ENCODE measurements around the gene IQCM. TPM values are rescaled to one million over a fixed set of nuclear protein-coding genes. Genes with fewer than 3 reads are reported as not detected.

IQCM gene
- total RNA-seq, 1 experiment from 2014 or later, result 0.11 TPM

- Mint-ChIP-seq H3K36me3 (peaks cover 3% of the 10 kb centered on the region; the same call in 1 of the 2 replicates), H3K27me3 (ENCODE audit: low read depth) (no peaks in the 10 kb centered on the region), H3K4me1 (peaks cover 7% of the 10 kb centered on the region), H3K27ac (no peak overlapping the region), H3K9me3 (peaks cover 8% of the 10 kb centered on the region), H3K4me3 (no peak overlapping the region)
- DNase-seq (ENCODE audit: low spot score) (no peak), ATAC-seq (no peak)
- TF ChIP-seq USF1 (CRISPR knock-in tag; IDR thresholded peaks at IDR 0.05) (no peak), CDX4 (CRISPR knock-in tag; IDR thresholded peaks at IDR 0.05; ENCODE audit: borderline replicate concordance) (no peak), CREM (CRISPR knock-in tag; IDR thresholded peaks at IDR 0.05) (no peak), ZNF416 (CRISPR knock-in tag; IDR thresholded peaks at IDR 0.05) (no peak), ETV6 (CRISPR knock-in tag; IDR thresholded peaks at IDR 0.05) (no peak), SOX15 (CRISPR knock-in tag; IDR thresholded peaks at IDR 0.05) (no peak), NFATC4 (CRISPR knock-in tag; IDR thresholded peaks at IDR 0.05) (no peak), RELA (CRISPR knock-in tag; IDR thresholded peaks at IDR 0.05; ENCODE audit: borderline replicate concordance) (no peak)
- ChIA-PET POLR2A (no interaction called here), CTCF (no interaction called here)
These were observed 103.9 kb downstream of the IQCM start for GRCh38 chr4:149711593-149712365.

- no peaks in the 10 kb centered on the region for H3K9me3 Mint-ChIP-seq
- no peak overlapping the region for H3K4me3 Mint-ChIP-seq
- CTCF ChIA-PET, result no interaction called here
- no peaks in the 10 kb centered on the region for H3K36me3 Mint-ChIP-seq
- DNase-seq (ENCODE audit: low spot score) (no peak), ATAC-seq (no peak)
- TF ChIP-seq NFATC4 (CRISPR knock-in tag; IDR thresholded peaks at IDR 0.05), result no peak
- TF ChIP-seq ZNF263 (CRISPR knock-in tag; IDR thresholded peaks at IDR 0.05; ENCODE audit: low read depth), result no peak
- TF ChIP-seq HMGXB4 (CRISPR knock-in tag; IDR thresholded peaks at IDR 0.05), result no peak
- no peak for TF ChIP-seq ZNF138 (CRISPR knock-in tag; conservative IDR thresholded peaks at IDR 0.05)
- no peak for TF ChIP-seq ZNF396 (CRISPR knock-in tag; IDR thresholded peaks at IDR 0.05; ENCODE audit: borderline replicate concordance)
- no peak for TF ChIP-seq ZNF281 (CRISPR knock-in tag; IDR thresholded peaks at IDR 0.05)
- TF ChIP-seq USF2 (CRISPR knock-in tag; IDR thresholded peaks at IDR 0.05), result no peak
- no peak for TF ChIP-seq MAX (CRISPR knock-in tag; IDR thresholded peaks at IDR 0.05)
- TF ChIP-seq ZNF671 (CRISPR knock-in tag; IDR thresholded peaks at IDR 0.05), result no peak
- TF ChIP-seq CTCF (IDR thresholded peaks at IDR 0.05), result no peak
- no peak for TF ChIP-seq OVOL2 (CRISPR knock-in tag; IDR thresholded peaks at IDR 0.05; ENCODE audit: borderline replicate concordance)
- no peak for TF ChIP-seq TP53 (CRISPR knock-in tag; IDR thresholded peaks at IDR 0.05)
- no peak for TF ChIP-seq SMAD4 (CRISPR knock-in tag; IDR thresholded peaks at IDR 0.05)
- TF ChIP-seq ELF4 (CRISPR knock-in tag; IDR thresholded peaks at IDR 0.05; ENCODE audit: low read depth), result no peak
- no peak overlapping the region for H3K27ac Mint-ChIP-seq
- POLR2A ChIA-PET, result interaction anchor here (0.6 kb wide), 1 partner anchor 1017 kb away, joined by 3 read pairs; no protein-coding TSS in a partner anchor
- peaks cover 7% of the 10 kb centered on the region for H3K4me1 Mint-ChIP-seq
- H3K27me3 Mint-ChIP-seq (ENCODE audit: low read depth), result no peaks in the 10 kb centered on the region
These were observed 106.0 kb downstream of the IQCM start for GRCh38 chr4:149709640-149710039.
